Neural crest cell (in vitro differentiated cells): ENCODE data around the gene STIM1. TPM values are rescaled to one million over a fixed set of nuclear protein-coding genes. Genes with fewer than 3 reads are reported as not detected.

ENCODE experiments used
- DNase-seq: peaks from one replicate; pipeline ENCODE4 v3.0.0; 2021; ENCODE audit warnings: low read depth, mixed read lengths, low spot score
- H3K27ac Mint-ChIP-seq: one replicate; pipeline ENCODE4 v1.8.0; 2021; ENCODE audit warnings: mild to moderate bottlenecking, mixed read lengths; ENCODE audit not compliant: unreplicated experiment
- H3K27me3 Mint-ChIP-seq: 2 replicates; pipeline ENCODE4 v1.8.0; 2021; ENCODE audit warnings: low read depth, mild to moderate bottlenecking, mixed read lengths
- H3K36me3 Mint-ChIP-seq: 2 replicates; pipeline ENCODE4 v1.8.0; 2021; ENCODE audit warnings: low read depth, mild to moderate bottlenecking, mixed read lengths
- H3K4me1 Mint-ChIP-seq: 2 replicates; pipeline ENCODE4 v1.8.0; 2021; ENCODE audit warnings: mixed read lengths
- H3K4me3 Mint-ChIP-seq: one replicate; pipeline ENCODE4 v1.8.0; 2021; ENCODE audit warnings: mild to moderate bottlenecking, mixed read lengths
- H3K9me3 Mint-ChIP-seq: 2 replicates; pipeline ENCODE4 v1.8.0; 2021; ENCODE audit warnings: mixed read lengths
- total RNA-seq: library from RNA; stranded (reverse); gene quantifications from 2 replicates; pipeline ENCODE4 v1.2.1, GENCODE V29; 2021
- TF ChIP-seq, protein P1 (sequence below): fragments of 200-600 bp; sonication (generic); conservative IDR thresholded peaks from 2 replicates; pipeline ENCODE4 v1.5.0; 2021; ENCODE audit warnings: antibody characterized with exemption, mild to moderate bottlenecking

Gene STIM1
- total RNA-seq, 1 donor from 2014 or later, result 24.4 TPM

DNA sequence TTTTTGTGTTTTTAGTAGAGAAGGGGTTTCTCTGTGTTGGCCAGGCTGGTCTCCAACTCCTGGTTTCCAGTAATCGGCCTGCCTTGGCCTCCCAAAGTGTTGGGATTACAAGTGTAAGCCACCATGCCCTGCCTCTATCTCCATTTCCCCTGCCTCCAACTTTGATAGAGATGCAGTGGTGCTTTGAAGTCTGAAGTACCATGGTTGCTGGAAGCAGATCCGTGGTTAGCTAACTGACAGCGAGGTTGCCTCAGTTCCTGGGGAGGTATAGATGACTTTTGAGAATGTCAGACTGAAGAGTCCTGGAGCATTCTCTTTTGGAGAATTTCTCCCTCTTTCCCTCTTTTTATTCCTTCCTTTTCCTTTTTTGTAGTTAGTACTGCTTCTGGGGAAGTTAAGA lies 127.6 kb downstream of the STIM1 start:
- TF ChIP-seq, protein P1, sequence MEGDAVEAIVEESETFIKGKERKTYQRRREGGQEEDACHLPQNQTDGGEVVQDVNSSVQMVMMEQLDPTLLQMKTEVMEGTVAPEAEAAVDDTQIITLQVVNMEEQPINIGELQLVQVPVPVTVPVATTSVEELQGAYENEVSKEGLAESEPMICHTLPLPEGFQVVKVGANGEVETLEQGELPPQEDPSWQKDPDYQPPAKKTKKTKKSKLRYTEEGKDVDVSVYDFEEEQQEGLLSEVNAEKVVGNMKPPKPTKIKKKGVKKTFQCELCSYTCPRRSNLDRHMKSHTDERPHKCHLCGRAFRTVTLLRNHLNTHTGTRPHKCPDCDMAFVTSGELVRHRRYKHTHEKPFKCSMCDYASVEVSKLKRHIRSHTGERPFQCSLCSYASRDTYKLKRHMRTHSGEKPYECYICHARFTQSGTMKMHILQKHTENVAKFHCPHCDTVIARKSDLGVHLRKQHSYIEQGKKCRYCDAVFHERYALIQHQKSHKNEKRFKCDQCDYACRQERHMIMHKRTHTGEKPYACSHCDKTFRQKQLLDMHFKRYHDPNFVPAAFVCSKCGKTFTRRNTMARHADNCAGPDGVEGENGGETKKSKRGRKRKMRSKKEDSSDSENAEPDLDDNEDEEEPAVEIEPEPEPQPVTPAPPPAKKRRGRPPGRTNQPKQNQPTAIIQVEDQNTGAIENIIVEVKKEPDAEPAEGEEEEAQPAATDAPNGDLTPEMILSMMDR, result no peak
- Mint-ChIP-seq H3K4me3 (no peak overlapping the region), H3K9me3 (no peaks in the 10 kb centered on the region), H3K27ac (no peak overlapping the region), H3K36me3 (no peaks in the 10 kb centered on the region), H3K27me3 (no peaks in the 10 kb centered on the region), H3K4me1 (peaks cover 15% of the 10 kb centered on the region)
- DNase-seq, result no peak

DNA sequence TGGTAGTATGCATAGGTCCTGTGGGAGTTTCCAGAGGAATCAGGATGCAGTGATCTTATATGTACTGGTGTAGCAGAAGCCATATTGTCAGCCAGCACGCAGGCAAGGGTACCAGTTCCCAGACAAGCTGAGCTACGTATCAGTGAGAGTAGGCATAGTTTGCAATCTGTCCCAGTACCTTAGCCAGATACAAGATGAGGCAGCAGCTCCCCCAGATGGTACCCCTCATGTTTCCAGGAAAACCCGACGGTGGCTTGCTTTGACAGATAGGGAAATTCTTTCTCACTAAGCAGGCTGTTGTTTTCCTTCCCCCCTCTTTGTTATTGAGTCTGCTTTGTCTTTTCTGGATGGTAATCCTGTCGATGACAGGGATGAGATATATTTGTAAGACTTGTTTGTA lies 129.4 kb downstream of the STIM1 start:
- Mint-ChIP-seq H3K4me1 (peaks cover 15% of the 10 kb centered on the region), H3K9me3 (no peaks in the 10 kb centered on the region), H3K36me3 (no peaks in the 10 kb centered on the region), H3K27ac (no peak overlapping the region), H3K4me3 (no peak overlapping the region), H3K27me3 (peaks cover 4% of the 10 kb centered on the region)
- TF ChIP-seq, protein P1, result no peak
- DNase-seq, result no peak

DNA sequence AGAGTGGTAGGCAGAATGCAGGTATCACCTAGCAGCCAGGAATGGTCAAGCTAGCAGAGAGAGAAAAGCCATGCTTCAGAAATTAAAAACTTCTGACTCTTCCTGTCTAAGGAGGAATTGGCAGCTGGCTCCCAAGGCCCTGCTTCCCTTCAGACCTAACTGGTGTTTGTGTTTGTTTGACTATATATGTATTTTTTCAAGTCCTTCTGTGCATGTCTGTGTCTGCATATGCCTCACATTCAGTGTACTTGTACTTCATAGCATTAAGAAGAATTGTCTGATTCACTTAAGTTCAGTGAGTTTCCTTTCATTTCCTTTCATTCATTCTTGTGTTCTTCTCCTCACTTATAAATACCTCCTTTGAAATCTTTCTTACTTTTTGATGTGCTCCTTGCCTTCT lies 130.2 kb downstream of the STIM1 start:
- peaks cover 3% of the 10 kb centered on the region for H3K9me3 Mint-ChIP-seq
- H3K36me3 Mint-ChIP-seq, result no peaks in the 10 kb centered on the region
- no peak for DNase-seq
- H3K4me3 Mint-ChIP-seq, result no peak overlapping the region
- H3K27ac Mint-ChIP-seq, result no peak overlapping the region
- peaks cover 15% of the 10 kb centered on the region for H3K4me1 Mint-ChIP-seq
- H3K27me3 Mint-ChIP-seq, result peaks cover 4% of the 10 kb centered on the region
- TF ChIP-seq, protein P1, result no peak

DNA sequence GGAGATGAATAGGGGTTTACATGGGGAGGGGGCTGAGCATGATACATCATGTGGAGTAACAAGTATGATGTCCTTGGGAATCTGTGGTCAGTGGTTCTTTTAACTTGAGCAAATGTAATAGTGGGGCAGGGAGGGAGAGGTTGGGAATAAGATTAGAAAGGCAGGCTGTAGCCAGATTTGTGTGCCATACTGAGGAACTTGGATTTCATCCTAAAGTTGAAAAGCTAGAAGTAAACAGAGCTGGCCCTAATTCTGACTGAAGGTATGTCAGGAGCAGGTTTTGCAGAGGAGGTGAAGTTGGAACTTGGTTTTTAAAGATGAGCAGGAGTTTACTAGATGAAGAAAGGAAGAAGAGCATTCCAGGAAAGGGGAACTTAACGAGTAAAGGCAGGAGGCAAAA lies 130.8 kb downstream of the STIM1 start:
- TF ChIP-seq, protein P1, result no peak
- Mint-ChIP-seq H3K27me3 (peaks cover 4% of the 10 kb centered on the region), H3K4me3 (no peak overlapping the region), H3K36me3 (no peaks in the 10 kb centered on the region), H3K9me3 (peaks cover 3% of the 10 kb centered on the region), H3K4me1 (peaks cover 15% of the 10 kb centered on the region), H3K27ac (no peak overlapping the region)
- DNase-seq, result no peak

DNA sequence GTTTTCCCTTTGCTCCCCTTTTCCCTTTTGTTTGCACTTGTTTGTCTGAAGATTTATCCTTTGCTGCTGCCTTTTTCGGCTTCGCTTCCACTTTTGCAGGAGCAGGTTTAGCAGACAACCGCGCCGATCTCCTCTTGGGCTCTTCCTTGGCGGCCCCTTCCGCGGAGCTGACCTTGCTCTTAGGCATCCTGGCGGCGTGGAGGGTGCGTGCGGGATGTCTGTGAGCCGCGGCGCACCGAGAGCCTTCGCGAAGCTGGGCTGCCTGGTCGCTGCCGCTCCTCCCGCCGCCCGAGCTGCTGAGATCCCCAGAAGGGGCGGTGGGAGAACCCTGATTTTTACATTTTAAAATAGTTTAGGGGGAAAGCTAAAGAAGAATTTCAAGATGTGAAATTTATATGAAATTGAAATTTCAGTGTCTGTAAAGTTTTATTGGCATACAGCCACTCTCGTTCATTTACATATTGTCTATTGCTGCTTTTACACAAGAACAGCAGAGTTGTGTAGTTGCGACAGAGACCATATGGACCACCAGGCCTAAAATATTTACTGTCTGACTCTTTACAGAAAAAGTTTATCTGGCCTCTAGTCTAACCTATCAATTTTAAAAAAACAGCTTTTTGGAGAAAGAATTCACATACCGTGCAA lies 133.9 kb downstream of the STIM1 start:
- no peak for DNase-seq
- TF ChIP-seq, protein P1, result no peak
- Mint-ChIP-seq H3K36me3 (peaks cover 8% of the 10 kb centered on the region), H3K27ac (no peak overlapping the region), H3K4me3 (no peak overlapping the region), H3K27me3 (peaks cover 4% of the 10 kb centered on the region), H3K9me3 (peaks cover 10% of the 10 kb centered on the region), H3K4me1 (peaks cover 5% of the 10 kb centered on the region)
